ENCODE data around the gene LAMA5.

LAMA5 gene

GRCh38 chr20:62353289-62354030 lies 13.7 kb downstream of the LAMA5 start:
- DNase-seq (ENCODE audit: low read depth, low spot score): no peak
- no peak overlapping the region for H3K4me3 ChIP-seq (ENCODE audit: low read length)

- no peak overlapping the region for H3K4me3 ChIP-seq (ENCODE audit: low read length)
- DNase-seq (ENCODE audit: low read depth, low spot score): no peak
Observed at GRCh38 chr20:62352402-62353288, 14.5 kb downstream of the LAMA5 start.

- DNase-seq (ENCODE audit: low read depth, low spot score): no peak
- no peak overlapping the region for H3K4me3 ChIP-seq (ENCODE audit: low read length)
Observed at GRCh38 chr20:62351469-62352401, 15.4 kb downstream of the LAMA5 start.

GRCh38 chr20:62350629-62351422 lies 16.3 kb downstream of the LAMA5 start:
- no peak for DNase-seq (ENCODE audit: low read depth, low spot score)
- no peak overlapping the region for H3K4me3 ChIP-seq (ENCODE audit: low read length)

- DNase-seq (ENCODE audit: low read depth, low spot score): no peak
- no peak overlapping the region for H3K4me3 ChIP-seq (ENCODE audit: low read length)
Observed at GRCh38 chr20:62350098-62350628, 16.9 kb downstream of the LAMA5 start.

GRCh38 chr20:62349556-62350097 lies 17.5 kb downstream of the LAMA5 start:
- no peak overlapping the region for H3K4me3 ChIP-seq (ENCODE audit: low read length)
- DNase-seq (ENCODE audit: low read depth, low spot score): no peak

- DNase-seq (ENCODE audit: low read depth, low spot score): no peak
- no peak overlapping the region for H3K4me3 ChIP-seq (ENCODE audit: low read length)
Observed at GRCh38 chr20:62348604-62349003, 18.5 kb downstream of the LAMA5 start.

- no peak for DNase-seq (ENCODE audit: low read depth, low spot score)
- no peak overlapping the region for H3K4me3 ChIP-seq (ENCODE audit: low read length)
Observed at GRCh38 chr20:62347445-62347844, 19.7 kb downstream of the LAMA5 start.

- DNase-seq (ENCODE audit: low read depth, low spot score): no peak
- no peak overlapping the region for H3K4me3 ChIP-seq (ENCODE audit: low read length)
Observed at GRCh38 chr20:62347151-62347404, 20.0 kb downstream of the LAMA5 start.

- no peak for DNase-seq (ENCODE audit: low read depth, low spot score)
- no peak overlapping the region for H3K4me3 ChIP-seq (ENCODE audit: low read length)
Observed at GRCh38 chr20:62346398-62347150, 20.5 kb downstream of the LAMA5 start.

GRCh38 chr20:62345681-62346370 lies 21.3 kb downstream of the LAMA5 start:
- no peak for DNase-seq (ENCODE audit: low read depth, low spot score)
- no peak overlapping the region for H3K4me3 ChIP-seq (ENCODE audit: low read length)

GRCh38 chr20:62344782-62345181 lies 22.3 kb downstream of the LAMA5 start:
- no peak overlapping the region for H3K4me3 ChIP-seq (ENCODE audit: low read length)
- DNase-seq (ENCODE audit: low read depth, low spot score): no peak

GRCh38 chr20:62344092-62344491 lies 23.0 kb downstream of the LAMA5 start:
- DNase-seq (ENCODE audit: low read depth, low spot score): no peak
- no peak overlapping the region for H3K4me3 ChIP-seq (ENCODE audit: low read length)

- DNase-seq (ENCODE audit: low read depth, low spot score): no peak
Observed at GRCh38 chr20:62342910-62343309, 24.2 kb downstream of the LAMA5 start.

GRCh38 chr20:62339647-62340062 lies 27.5 kb downstream of the LAMA5 start:
- H3K4me3 ChIP-seq (ENCODE audit: low read length): no peak overlapping the region
- no peak for DNase-seq (ENCODE audit: low read depth, low spot score)

More at GRCh38 chr20:62342910-62343309, 24.2 kb downstream of the LAMA5 start:
- H3K4me3 ChIP-seq (ENCODE audit: low read length): no peak overlapping the region

- no peak for DNase-seq (ENCODE audit: low read depth, low spot score)
- no peak overlapping the region for H3K4me3 ChIP-seq (ENCODE audit: low read length)
Observed at GRCh38 chr20:62338294-62338620, 28.9 kb downstream of the LAMA5 start.

- peak; percentile 24 for DNase-seq (ENCODE audit: low read depth, low spot score)
- no peak overlapping the region for H3K4me3 ChIP-seq (ENCODE audit: low read length)
Observed at GRCh38 chr20:62337558-62338293, 29.4 kb downstream of the LAMA5 start.
